Endothelial cell (in vitro differentiated cells): Measurements from ENCODE around the gene DPEP3. TPM values are rescaled to one million over a fixed set of nuclear protein-coding genes. Genes with fewer than 3 reads are reported as not detected.

Experiments
- DNase-seq: peaks from one replicate; pipeline ENCODE4 v3.0.0; 2021; ENCODE audit warnings: low spot score
- H3K27ac Mint-ChIP-seq: one replicate; pipeline ENCODE4 v1.8.0; 2021; ENCODE audit warnings: mixed read lengths, inconsistent platforms; ENCODE audit not compliant: unreplicated experiment
- H3K27me3 Mint-ChIP-seq: one replicate; pipeline ENCODE4 v1.8.0; 2021; ENCODE audit warnings: mild to moderate bottlenecking, moderate library complexity, mixed read lengths, inconsistent platforms; ENCODE audit not compliant: unreplicated experiment
- H3K36me3 Mint-ChIP-seq: one replicate; pipeline ENCODE4 v1.8.0; 2021; ENCODE audit warnings: mild to moderate bottlenecking, low read depth, mixed read lengths, inconsistent platforms; ENCODE audit not compliant: unreplicated experiment
- H3K4me1 Mint-ChIP-seq: one replicate; pipeline ENCODE4 v1.8.0; 2021; ENCODE audit warnings: mild to moderate bottlenecking, mixed read lengths, inconsistent platforms; ENCODE audit not compliant: unreplicated experiment
- H3K4me3 Mint-ChIP-seq: one replicate; pipeline ENCODE4 v1.8.0; 2021; ENCODE audit warnings: mild to moderate bottlenecking, mixed read lengths, inconsistent platforms; ENCODE audit not compliant: unreplicated experiment
- H3K9me3 Mint-ChIP-seq: one replicate; pipeline ENCODE4 v1.8.0; 2021; ENCODE audit warnings: mixed read lengths, inconsistent platforms; ENCODE audit not compliant: unreplicated experiment
- total RNA-seq: library from RNA; stranded (reverse); fragmentation: NEBNext Ultra II Directional; extraction: Animal tissue kit (Norgen Biotek cat#: 25700); gene quantifications from one replicate; pipeline ENCODE4 v1.2.1, GENCODE V29; 2021; ENCODE audit not compliant: unreplicated experiment
- TF ChIP-seq, protein P1 (sequence below): fragments of 200-600 bp; sonication (generic); IDR thresholded peaks from one replicate; pipeline ENCODE4 v1.5.0; 2021; ENCODE audit warnings: antibody characterized with exemption; ENCODE audit not compliant: unreplicated experiment

DPEP3 gene
- total RNA-seq, 1 donor from 2014 or later, result not detected

DNA sequence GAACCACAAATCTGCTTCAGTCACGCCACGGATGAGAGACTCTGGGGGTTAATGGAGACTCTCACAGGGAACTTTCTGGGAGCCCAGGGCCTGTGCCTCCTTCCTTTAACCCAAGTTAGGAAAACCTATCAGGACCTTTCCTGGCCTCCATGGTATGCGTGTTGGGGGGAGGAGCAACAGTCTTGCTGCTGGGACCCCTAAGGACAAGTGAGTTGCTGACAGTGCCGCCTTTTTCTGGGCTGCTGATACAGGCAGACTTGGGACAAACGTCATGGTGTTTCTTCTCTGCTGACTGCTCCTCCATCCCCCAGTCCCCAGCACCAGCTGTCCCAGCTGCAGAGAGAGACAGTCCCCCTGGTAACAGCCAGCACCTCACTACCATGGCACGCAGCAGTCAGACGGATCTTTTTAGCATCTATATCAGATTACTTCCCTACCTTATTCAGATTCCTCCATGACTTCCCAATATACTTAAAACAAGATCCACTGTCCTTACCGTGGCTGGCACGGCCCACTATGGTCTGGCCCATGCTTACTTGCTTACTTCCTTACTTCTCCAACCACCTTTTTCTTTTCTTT is 28.9 kb upstream of the DPEP3 start:
- Mint-ChIP-seq H3K9me3 (no peaks in the 10 kb centered on the region), H3K27ac (no peak overlapping the region), H3K4me3 (no peak overlapping the region), H3K36me3 (no peaks in the 10 kb centered on the region), H3K27me3 (peaks cover 2% of the 10 kb centered on the region), H3K4me1 (peaks cover 20% of the 10 kb centered on the region)
- no peak for DNase-seq
- TF ChIP-seq, protein P1, sequence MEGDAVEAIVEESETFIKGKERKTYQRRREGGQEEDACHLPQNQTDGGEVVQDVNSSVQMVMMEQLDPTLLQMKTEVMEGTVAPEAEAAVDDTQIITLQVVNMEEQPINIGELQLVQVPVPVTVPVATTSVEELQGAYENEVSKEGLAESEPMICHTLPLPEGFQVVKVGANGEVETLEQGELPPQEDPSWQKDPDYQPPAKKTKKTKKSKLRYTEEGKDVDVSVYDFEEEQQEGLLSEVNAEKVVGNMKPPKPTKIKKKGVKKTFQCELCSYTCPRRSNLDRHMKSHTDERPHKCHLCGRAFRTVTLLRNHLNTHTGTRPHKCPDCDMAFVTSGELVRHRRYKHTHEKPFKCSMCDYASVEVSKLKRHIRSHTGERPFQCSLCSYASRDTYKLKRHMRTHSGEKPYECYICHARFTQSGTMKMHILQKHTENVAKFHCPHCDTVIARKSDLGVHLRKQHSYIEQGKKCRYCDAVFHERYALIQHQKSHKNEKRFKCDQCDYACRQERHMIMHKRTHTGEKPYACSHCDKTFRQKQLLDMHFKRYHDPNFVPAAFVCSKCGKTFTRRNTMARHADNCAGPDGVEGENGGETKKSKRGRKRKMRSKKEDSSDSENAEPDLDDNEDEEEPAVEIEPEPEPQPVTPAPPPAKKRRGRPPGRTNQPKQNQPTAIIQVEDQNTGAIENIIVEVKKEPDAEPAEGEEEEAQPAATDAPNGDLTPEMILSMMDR, result no peak

DNA sequence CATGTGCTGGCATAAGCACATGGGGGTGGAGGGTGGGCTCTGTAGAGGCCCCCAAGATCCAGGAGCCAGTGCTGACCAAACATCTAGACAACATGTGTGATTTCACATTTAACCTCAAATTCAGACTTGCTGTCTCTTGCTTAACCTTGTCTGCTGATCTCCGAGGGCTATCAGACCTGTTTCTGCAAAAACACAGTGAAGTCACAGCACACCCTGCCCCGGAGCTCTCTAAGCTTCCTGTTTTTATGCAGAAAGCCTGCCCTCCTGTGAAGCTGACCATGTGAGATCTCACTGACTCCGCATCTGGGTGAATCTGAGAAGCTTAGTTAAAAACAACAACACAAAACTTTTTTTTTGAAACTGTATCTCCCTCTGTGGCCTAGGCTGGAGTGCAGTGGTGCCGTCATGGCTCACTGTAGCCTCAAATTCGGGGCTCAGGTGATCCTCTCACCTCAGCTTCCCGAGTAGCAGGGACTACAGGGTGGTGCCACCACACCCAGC is 25.5 kb upstream of the DPEP3 start:
- DNase-seq, result no peak
- Mint-ChIP-seq H3K27me3 (no peaks in the 10 kb centered on the region), H3K9me3 (no peaks in the 10 kb centered on the region), H3K27ac (peak overlapping the region; percentile 64), H3K4me1 (peaks cover 13% of the 10 kb centered on the region), H3K4me3 (no peak overlapping the region), H3K36me3 (no peaks in the 10 kb centered on the region)
- TF ChIP-seq, protein P1, result no peak

DNA sequence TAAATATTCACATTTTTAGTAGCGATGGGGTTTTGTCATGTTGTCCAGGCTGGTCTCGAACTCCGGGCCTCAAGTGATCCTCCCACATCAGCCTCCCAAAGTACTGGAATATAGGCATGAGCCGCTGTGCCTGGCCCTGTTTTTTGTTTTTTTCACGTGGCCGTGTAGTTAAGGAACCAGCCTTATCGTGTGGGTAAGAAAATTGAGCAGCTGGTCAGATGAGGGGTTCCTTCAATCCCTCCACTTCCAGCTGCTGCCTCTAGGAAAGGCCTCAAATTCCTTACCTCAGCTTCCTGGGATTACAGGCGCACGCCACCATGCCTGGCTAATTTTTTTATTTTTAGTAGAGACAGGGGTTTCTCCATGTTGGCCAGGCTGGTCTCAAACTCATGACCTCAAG is 24.9 kb upstream of the DPEP3 start:
- H3K36me3 Mint-ChIP-seq, result no peaks in the 10 kb centered on the region
- no peaks in the 10 kb centered on the region for H3K27me3 Mint-ChIP-seq
- no peaks in the 10 kb centered on the region for H3K9me3 Mint-ChIP-seq
- H3K4me3 Mint-ChIP-seq, result no peak overlapping the region
- peaks cover 18% of the 10 kb centered on the region for H3K4me1 Mint-ChIP-seq
- H3K27ac Mint-ChIP-seq, result peak overlapping the region; percentile 64
- TF ChIP-seq, protein P1, result no peak
- DNase-seq, result no peak

DNA sequence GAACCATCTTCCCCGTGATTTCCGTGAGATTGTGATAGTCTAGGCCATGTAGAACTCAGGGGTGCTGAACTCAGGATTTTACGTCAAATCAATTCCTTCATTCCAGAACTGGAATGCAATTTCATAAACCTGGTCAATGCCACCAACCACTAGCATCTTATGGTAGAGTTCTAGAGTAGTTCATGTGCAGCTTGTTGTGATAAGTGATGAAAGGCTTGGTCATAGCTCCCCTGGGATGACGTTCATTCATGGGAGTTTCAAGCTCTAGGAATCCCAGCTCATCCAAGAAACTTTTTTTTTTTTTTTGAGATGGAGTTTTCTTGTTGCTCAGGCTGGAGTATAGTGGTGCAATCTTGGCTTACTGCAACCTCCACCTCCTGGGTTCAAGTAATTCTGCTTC is 22.7 kb upstream of the DPEP3 start:
- no peak overlapping the region for H3K4me3 Mint-ChIP-seq
- no peak overlapping the region for H3K27ac Mint-ChIP-seq
- H3K27me3 Mint-ChIP-seq, result peaks cover 5% of the 10 kb centered on the region
- H3K4me1 Mint-ChIP-seq, result peaks cover 29% of the 10 kb centered on the region
- TF ChIP-seq, protein P1, result no peak
- H3K9me3 Mint-ChIP-seq, result no peaks in the 10 kb centered on the region
- DNase-seq, result no peak
- H3K36me3 Mint-ChIP-seq, result no peaks in the 10 kb centered on the region

DNA sequence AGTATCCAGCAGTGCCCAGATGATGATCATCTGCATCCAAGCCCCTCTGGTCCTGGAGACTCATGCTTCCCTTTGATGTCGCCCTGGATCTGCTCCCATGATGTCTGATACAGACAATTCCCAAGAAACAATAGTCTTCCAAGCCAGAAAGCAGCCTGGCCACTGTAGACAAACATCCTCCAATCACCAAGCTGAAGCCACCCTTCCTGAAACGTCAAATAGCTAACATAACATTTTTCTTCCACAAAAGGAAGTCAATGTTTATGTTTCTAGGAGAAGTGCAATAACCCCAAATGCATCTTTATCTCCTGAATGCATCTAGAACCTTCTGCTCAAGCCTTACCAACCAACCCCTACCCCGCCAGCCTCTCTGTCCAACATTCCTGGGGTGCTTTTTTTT is 20.2 kb upstream of the DPEP3 start:
- no peaks in the 10 kb centered on the region for H3K36me3 Mint-ChIP-seq
- no peak for DNase-seq
- peaks cover 22% of the 10 kb centered on the region for H3K4me1 Mint-ChIP-seq
- peaks cover 5% of the 10 kb centered on the region for H3K27me3 Mint-ChIP-seq
- no peak overlapping the region for H3K27ac Mint-ChIP-seq
- no peaks in the 10 kb centered on the region for H3K9me3 Mint-ChIP-seq
- peak overlapping the region; percentile 38 for H3K4me3 Mint-ChIP-seq
- TF ChIP-seq, protein P1, result no peak
